ENCODE results near the gene LCE5A.

LCE5A gene

GRCh38 chr1:152516082-152516481 lies 5.5 kb downstream of the LCE5A start (continued):
- TF ChIP-seq ZNF398 (tag by site-specific recombination; IDR thresholded peaks at IDR 0.05) (no peak), ZNF707 (tag by site-specific recombination; IDR thresholded peaks at IDR 0.05) (no peak), PRDM1 (tag by site-specific recombination; IDR thresholded peaks at IDR 0.05) (no peak), ZNF157 (tag by site-specific recombination; IDR thresholded peaks at IDR 0.05) (no peak), SCRT2 (tag by site-specific recombination; IDR thresholded peaks at IDR 0.05) (no peak), ZFP37 (tag by site-specific recombination; IDR thresholded peaks at IDR 0.05) (no peak)

- Histone ChIP-seq H3K9me3 (ENCODE audit: control insufficient read depth, insufficient read depth, low read depth, low read length) (no peaks in the 10 kb centered on the region), H3K27ac (ENCODE audit: extremely low read depth, low read depth, low read length) (no peak overlapping the region)
- CTCF ChIA-PET = interaction anchor here (0.9 kb wide), 1 partner anchor 16 kb away, joined by 3 read pairs; no protein-coding TSS in a partner anchor
Measured at GRCh38 chr1:152517237-152517811, 6.7 kb downstream of the LCE5A start.

GRCh38 chr1:152519851-152520250 lies 9.2 kb downstream of the LCE5A start:
- Histone ChIP-seq H3K9me3 (ENCODE audit: control insufficient read depth, insufficient read depth, low read depth, low read length) (no peaks in the 10 kb centered on the region), H3K36me3 (ENCODE audit: control insufficient read depth in 2 of 2, insufficient read depth in 1 of 2, low read length in 2 of 2) (no peaks in the 10 kb centered on the region), H3K27ac (ENCODE audit: extremely low read depth, low read depth, low read length) (no peak overlapping the region), H3K4me3 (ENCODE audit: low read depth, low read length) (no peak overlapping the region), H3K4me1 (ENCODE audit: control insufficient read depth, insufficient read depth, low read length) (no peaks in the 10 kb centered on the region)
- POLR2A ChIA-PET = no interaction called here
- CTCF ChIA-PET = no interaction called here
- no peak for TF ChIP-seq ZNF654 (tag by site-specific recombination; IDR thresholded peaks at IDR 0.05; ENCODE audit: low read depth)

More at GRCh38 chr1:152517237-152517811, 6.7 kb downstream of the LCE5A start:
- TF ChIP-seq ZNF114 (tag by site-specific recombination; IDR thresholded peaks at IDR 0.05) = no peak
- TF ChIP-seq ZFHX2 (tag by site-specific recombination; conservative IDR thresholded peaks at IDR 0.05) = peak; percentile 42; the same call in 1 of the 2 replicates
- peak; percentile 48; the same call in 1 of the 2 replicates for TF ChIP-seq EGR2 (tag by site-specific recombination; IDR thresholded peaks at IDR 0.05; ENCODE audit: low read depth)
- H3K4me3 ChIP-seq (ENCODE audit: low read depth, low read length) = no peak overlapping the region
- POLR2A ChIA-PET = no interaction called here
- no peaks in the 10 kb centered on the region for H3K36me3 ChIP-seq (ENCODE audit: control insufficient read depth in 2 of 2, insufficient read depth in 1 of 2, low read length in 2 of 2)
- no peaks in the 10 kb centered on the region for H3K4me1 ChIP-seq (ENCODE audit: control insufficient read depth, insufficient read depth, low read length)

GRCh38 chr1:152520561-152521090 lies 10.0 kb downstream of the LCE5A start:
- Histone ChIP-seq H3K4me3 (ENCODE audit: low read depth, low read length) (no peak overlapping the region), H3K9me3 (ENCODE audit: control insufficient read depth, insufficient read depth, low read depth, low read length) (no peaks in the 10 kb centered on the region), H3K27ac (ENCODE audit: extremely low read depth, low read depth, low read length) (no peak overlapping the region), H3K4me1 (ENCODE audit: control insufficient read depth, insufficient read depth, low read length) (no peaks in the 10 kb centered on the region), H3K36me3 (ENCODE audit: control insufficient read depth in 2 of 2, insufficient read depth in 1 of 2, low read length in 2 of 2) (no peaks in the 10 kb centered on the region)
- no peak for TF ChIP-seq ZBTB26 (tag by site-specific recombination; optimal IDR thresholded peaks at IDR 0.05)
- no peak for TF ChIP-seq ZNF549 (tag by site-specific recombination; IDR thresholded peaks at IDR 0.05)
- TF ChIP-seq KLF7 (tag by site-specific recombination; IDR thresholded peaks at IDR 0.05; ENCODE audit: borderline replicate concordance) = no peak
- TF ChIP-seq ZNF362 (tag by site-specific recombination; IDR thresholded peaks at IDR 0.05) = no peak
- no peak for TF ChIP-seq ZNF202 (tag by site-specific recombination; IDR thresholded peaks at IDR 0.05; ENCODE audit: borderline replicate concordance)
- TF ChIP-seq ZNF350 (tag by site-specific recombination; IDR thresholded peaks at IDR 0.05) = no peak
- no peak for TF ChIP-seq ZNF292 (tag by site-specific recombination; IDR thresholded peaks at IDR 0.05; ENCODE audit: borderline replicate concordance, low read depth)
- no peak for TF ChIP-seq TCF7L2 (IDR thresholded peaks at IDR 0.05; ENCODE audit: borderline replicate concordance, low read depth, low read length)
- POLR2A ChIA-PET = no interaction called here
- CTCF ChIA-PET = interaction anchor here (0.9 kb wide), 2 partner anchors 13 to 40 kb away, joined by 3 read pairs; no protein-coding TSS in a partner anchor
